Limb (tissue), 2 donors: ENCODE results near the gene MYCBP.

Experiments used
- DNase-seq, 2 donors: peaks; one replicate each; pipeline ENCODE4 v3.0.0-alpha.2; 2016; ENCODE audit errors: extremely low spot score in 2 of 2

Gene MYCBP

GRCh38 chr1:38820860-38821259 lies 52.3 kb downstream of the MYCBP start:
- no peak for DNase-seq

- DNase-seq: no peak
Measured at GRCh38 chr1:38819516-38819915, 53.6 kb downstream of the MYCBP start.

GRCh38 chr1:38819040-38819439 lies 54.1 kb downstream of the MYCBP start:
- DNase-seq: no peak

- DNase-seq: peak; percentile 47 to 85
Measured at GRCh38 chr1:38818175-38818976, 54.8 kb downstream of the MYCBP start.

GRCh38 chr1:38817267-38818174 lies 55.6 kb downstream of the MYCBP start:
- DNase-seq: no peak

- peak; percentile 31 to 63 for DNase-seq
Measured at GRCh38 chr1:38815903-38816627, 57.1 kb downstream of the MYCBP start.

- DNase-seq: no peak
Measured at GRCh38 chr1:38814984-38815464, 58.1 kb downstream of the MYCBP start.

GRCh38 chr1:38814444-38814983 lies 58.6 kb downstream of the MYCBP start:
- no peak for DNase-seq

- DNase-seq: no peak
Measured at GRCh38 chr1:38812981-38813380, 60.2 kb downstream of the MYCBP start.
